Central memory CD8-positive, alpha-beta T cell (primary cell): ENCODE results near the gene CTF1.
A peak's percentile ranks its signal among the peaks of the same experiment; 100 is the strongest.

Experiments
- ATAC-seq: fragments of 150-1000 bp; cut with Tn5 transposase; replicated peaks from 2 replicates; pipeline ENCODE4 v1.10.0; 2022; ENCODE audit warnings: mild to moderate bottlenecking, moderate FRiP score, moderate number of reproducible peaks; ENCODE audit not compliant: poor library complexity, severe bottlenecking; ENCODE audit errors: extremely low read depth
- DNase-seq, 2 donors: peaks; one replicate each; pipeline ENCODE4 v3.0.0; 2021; ENCODE audit warnings: low spot score in 2 of 2
- H3K27ac Mint-ChIP-seq: one replicate; pipeline ENCODE4 v1.8.0; 2022; ENCODE audit warnings: low read depth, mild to moderate bottlenecking, moderate library complexity, mixed read lengths
- H3K27me3 Mint-ChIP-seq: one replicate; pipeline ENCODE4 v1.8.0; 2022; ENCODE audit warnings: mixed read lengths
- H3K36me3 Mint-ChIP-seq: one replicate; pipeline ENCODE4 v1.8.0; 2022; ENCODE audit warnings: mild to moderate bottlenecking, moderate library complexity, mixed read lengths; ENCODE audit not compliant: insufficient read depth
- H3K4me1 Mint-ChIP-seq: one replicate; pipeline ENCODE4 v1.8.0; 2022; ENCODE audit warnings: mixed read lengths
- H3K4me3 Mint-ChIP-seq: one replicate; pipeline ENCODE4 v1.8.0; 2022; ENCODE audit warnings: mild to moderate bottlenecking, moderate library complexity, mixed read lengths
- H3K9me3 Mint-ChIP-seq: one replicate; pipeline ENCODE4 v1.8.0; 2022; ENCODE audit warnings: mixed read lengths

The CTF1 gene

GRCh38 chr16:30903002-30903401, 6.6 kb downstream of the CTF1 start:
- Mint-ChIP-seq H3K9me3 (peaks cover 5% of the 10 kb centered on the region), H3K36me3 (peaks cover 6% of the 10 kb centered on the region), H3K27ac (peak overlapping the region; percentile 89), H3K4me3 (peak overlapping the region; percentile 85), H3K4me1 (peaks cover 36% of the 10 kb centered on the region), H3K27me3 (no peaks in the 10 kb centered on the region)
- DNase-seq (no peak), ATAC-seq (no peak)

- H3K27me3 Mint-ChIP-seq, result no peaks in the 10 kb centered on the region
- DNase-seq, result no peak
- H3K4me3 Mint-ChIP-seq, result peak overlapping the region; percentile 85
- peaks cover 6% of the 10 kb centered on the region for H3K36me3 Mint-ChIP-seq
- H3K9me3 Mint-ChIP-seq, result peaks cover 5% of the 10 kb centered on the region
- peak overlapping the region; percentile 89 for H3K27ac Mint-ChIP-seq
- ATAC-seq, result no peak
- H3K4me1 Mint-ChIP-seq, result peaks cover 38% of the 10 kb centered on the region
These were observed 7.2 kb downstream of the CTF1 start for GRCh38 chr16:30903596-30903995.

- peak overlapping the region; percentile 89 for H3K27ac Mint-ChIP-seq
- no peak overlapping the region for H3K4me3 Mint-ChIP-seq
- H3K36me3 Mint-ChIP-seq, result peaks cover 6% of the 10 kb centered on the region
- ATAC-seq (no peak), DNase-seq (no peak)
- H3K4me1 Mint-ChIP-seq, result peaks cover 38% of the 10 kb centered on the region
- no peaks in the 10 kb centered on the region for H3K27me3 Mint-ChIP-seq
- peaks cover 5% of the 10 kb centered on the region for H3K9me3 Mint-ChIP-seq
These were observed 7.8 kb downstream of the CTF1 start for GRCh38 chr16:30904114-30904780.

GRCh38 chr16:30907064-30907463, 10.7 kb downstream of the CTF1 start:
- DNase-seq (no peak), ATAC-seq (no peak)
- peaks cover 26% of the 10 kb centered on the region for H3K4me1 Mint-ChIP-seq
- no peak overlapping the region for H3K4me3 Mint-ChIP-seq
- H3K27me3 Mint-ChIP-seq, result no peaks in the 10 kb centered on the region
- H3K36me3 Mint-ChIP-seq, result peaks cover 6% of the 10 kb centered on the region
- H3K27ac Mint-ChIP-seq, result no peak overlapping the region
- peaks cover 5% of the 10 kb centered on the region for H3K9me3 Mint-ChIP-seq

GRCh38 chr16:30910427-30911029, 14.1 kb downstream of the CTF1 start:
- ATAC-seq (no peak), DNase-seq (no peak)
- no peaks in the 10 kb centered on the region for H3K9me3 Mint-ChIP-seq
- H3K4me1 Mint-ChIP-seq, result peaks cover 9% of the 10 kb centered on the region
- H3K4me3 Mint-ChIP-seq, result no peak overlapping the region
- H3K27ac Mint-ChIP-seq, result no peak overlapping the region
- H3K36me3 Mint-ChIP-seq, result no peaks in the 10 kb centered on the region
- H3K27me3 Mint-ChIP-seq, result no peaks in the 10 kb centered on the region

GRCh38 chr16:30912794-30913412, 16.5 kb downstream of the CTF1 start:
- H3K27me3 Mint-ChIP-seq, result no peaks in the 10 kb centered on the region
- peaks cover 2% of the 10 kb centered on the region for H3K4me1 Mint-ChIP-seq
- DNase-seq (no peak), ATAC-seq (no peak)
- no peak overlapping the region for H3K27ac Mint-ChIP-seq
- no peak overlapping the region for H3K4me3 Mint-ChIP-seq
- H3K9me3 Mint-ChIP-seq, result no peaks in the 10 kb centered on the region
- no peaks in the 10 kb centered on the region for H3K36me3 Mint-ChIP-seq

- H3K27me3 Mint-ChIP-seq, result no peaks in the 10 kb centered on the region
- no peaks in the 10 kb centered on the region for H3K9me3 Mint-ChIP-seq
- no peak for ATAC-seq
- no peak overlapping the region for H3K4me3 Mint-ChIP-seq
- no peaks in the 10 kb centered on the region for H3K4me1 Mint-ChIP-seq
- no peaks in the 10 kb centered on the region for H3K36me3 Mint-ChIP-seq
- no peak overlapping the region for H3K27ac Mint-ChIP-seq
- no peak for DNase-seq
These were observed 18.4 kb downstream of the CTF1 start for GRCh38 chr16:30914830-30915229.

GRCh38 chr16:30918614-30919013, 22.2 kb downstream of the CTF1 start:
- ATAC-seq, result no peak
- no peaks in the 10 kb centered on the region for H3K36me3 Mint-ChIP-seq
- no peak for DNase-seq
- H3K4me1 Mint-ChIP-seq, result no peaks in the 10 kb centered on the region
- H3K4me3 Mint-ChIP-seq, result no peak overlapping the region
- no peaks in the 10 kb centered on the region for H3K27me3 Mint-ChIP-seq
- H3K27ac Mint-ChIP-seq, result no peak overlapping the region
- no peaks in the 10 kb centered on the region for H3K9me3 Mint-ChIP-seq

- DNase-seq (no peak), ATAC-seq (no peak)
- no peaks in the 10 kb centered on the region for H3K9me3 Mint-ChIP-seq
- H3K36me3 Mint-ChIP-seq, result peaks cover 1% of the 10 kb centered on the region
- H3K4me1 Mint-ChIP-seq, result peaks cover 8% of the 10 kb centered on the region
- peak overlapping the region; percentile 89 for H3K4me3 Mint-ChIP-seq
- no peak overlapping the region for H3K27ac Mint-ChIP-seq
- no peaks in the 10 kb centered on the region for H3K27me3 Mint-ChIP-seq
These were observed 24.5 kb downstream of the CTF1 start for GRCh38 chr16:30920891-30921290.

- Mint-ChIP-seq H3K27me3 (no peaks in the 10 kb centered on the region), H3K36me3 (peaks cover 1% of the 10 kb centered on the region), H3K4me3 (peak overlapping the region; percentile 89), H3K9me3 (no peaks in the 10 kb centered on the region), H3K4me1 (peaks cover 13% of the 10 kb centered on the region), H3K27ac (peak overlapping the region; percentile 91)
- DNase-seq, result no peak
- ATAC-seq, result no peak
These were observed 25.0 kb downstream of the CTF1 start for GRCh38 chr16:30921459-30921747.

- Mint-ChIP-seq H3K4me1 (peaks cover 18% of the 10 kb centered on the region), H3K4me3 (peak overlapping the region; percentile 89), H3K27ac (peak overlapping the region; percentile 91), H3K36me3 (peaks cover 1% of the 10 kb centered on the region), H3K9me3 (no peaks in the 10 kb centered on the region), H3K27me3 (no peaks in the 10 kb centered on the region)
- ATAC-seq, result no peak
- peak; percentile 82 to 86 for DNase-seq
These were observed 25.5 kb downstream of the CTF1 start for GRCh38 chr16:30921748-30922419.

- H3K27me3 Mint-ChIP-seq, result no peaks in the 10 kb centered on the region
- H3K9me3 Mint-ChIP-seq, result no peaks in the 10 kb centered on the region
- peak overlapping the region; percentile 91 for H3K27ac Mint-ChIP-seq
- ATAC-seq, result peak; percentile 79
- DNase-seq, result peak; percentile 95 to 100
- peaks cover 21% of the 10 kb centered on the region for H3K4me1 Mint-ChIP-seq
- peaks cover 1% of the 10 kb centered on the region for H3K36me3 Mint-ChIP-seq
- peak overlapping the region; percentile 89 for H3K4me3 Mint-ChIP-seq
These were observed 26.1 kb downstream of the CTF1 start for GRCh38 chr16:30922420-30922959.
